Mesodermal cell (in vitro differentiated cells): ENCODE results near the gene RPAP2. TPM values are rescaled to one million over a fixed set of nuclear protein-coding genes. Genes with fewer than 3 reads are reported as not detected.
"Not testable (repeated sequence)": the region's sequence is repeated elsewhere in the genome, so short reads cannot be mapped to it uniquely, and the experiment has no call there.

ENCODE experiments used
- H3K27ac ChIP-seq: 2 replicates; pipeline ENCODE4 v1.7.0; 2013; ENCODE audit warnings: mild to moderate bottlenecking, low read depth, low read length, moderate library complexity; ENCODE audit not compliant: severe bottlenecking
- H3K36me3 ChIP-seq: 2 replicates; pipeline ENCODE4 v1.7.1; 2013; ENCODE audit warnings: mild to moderate bottlenecking, low read length, moderate library complexity; ENCODE audit not compliant: control insufficient read depth, insufficient read depth
- H3K4me1 ChIP-seq: one replicate; pipeline ENCODE4 v1.7.1; 2013; ENCODE audit warnings: mild to moderate bottlenecking, low read length; ENCODE audit not compliant: insufficient read depth, control insufficient read depth, poor library complexity, severe bottlenecking
- H3K4me3 ChIP-seq: 2 replicates; pipeline ENCODE4 v1.7.0; 2013; ENCODE audit warnings: low read length, control low read depth, mild to moderate bottlenecking; ENCODE audit not compliant: insufficient read depth, poor library complexity, severe bottlenecking; ENCODE audit errors: extremely low read depth
- H3K9me3 ChIP-seq: 2 replicates; pipeline ENCODE4 v1.7.1; 2013; ENCODE audit warnings: mild to moderate bottlenecking, low read length, moderate library complexity; ENCODE audit not compliant: control insufficient read depth
- WGBS, 2 experiments: methylation state at CpG; one replicate each; pipeline ENCODE4 v1.1.5; 2013; ENCODE audit warnings: missing lambda C conversion rate in 2 of 2; ENCODE audit not compliant: insufficient coverage in 2 of 2; 5-methylcytosine and 5-hydroxymethylcytosine counted together
- polyA plus RNA-seq, 2 experiments: library from polyadenylated mRNA; stranded (reverse); fragments of 50-300 nt; gene quantifications; one replicate each; pipeline ENCODE4 v1.2.3, GENCODE V29; 2013

Gene RPAP2
- polyA plus RNA-seq (2013, experiment 1 of 2): 21.1 TPM
- polyA plus RNA-seq (2013, experiment 2 of 2): 31.6 TPM

DNA sequence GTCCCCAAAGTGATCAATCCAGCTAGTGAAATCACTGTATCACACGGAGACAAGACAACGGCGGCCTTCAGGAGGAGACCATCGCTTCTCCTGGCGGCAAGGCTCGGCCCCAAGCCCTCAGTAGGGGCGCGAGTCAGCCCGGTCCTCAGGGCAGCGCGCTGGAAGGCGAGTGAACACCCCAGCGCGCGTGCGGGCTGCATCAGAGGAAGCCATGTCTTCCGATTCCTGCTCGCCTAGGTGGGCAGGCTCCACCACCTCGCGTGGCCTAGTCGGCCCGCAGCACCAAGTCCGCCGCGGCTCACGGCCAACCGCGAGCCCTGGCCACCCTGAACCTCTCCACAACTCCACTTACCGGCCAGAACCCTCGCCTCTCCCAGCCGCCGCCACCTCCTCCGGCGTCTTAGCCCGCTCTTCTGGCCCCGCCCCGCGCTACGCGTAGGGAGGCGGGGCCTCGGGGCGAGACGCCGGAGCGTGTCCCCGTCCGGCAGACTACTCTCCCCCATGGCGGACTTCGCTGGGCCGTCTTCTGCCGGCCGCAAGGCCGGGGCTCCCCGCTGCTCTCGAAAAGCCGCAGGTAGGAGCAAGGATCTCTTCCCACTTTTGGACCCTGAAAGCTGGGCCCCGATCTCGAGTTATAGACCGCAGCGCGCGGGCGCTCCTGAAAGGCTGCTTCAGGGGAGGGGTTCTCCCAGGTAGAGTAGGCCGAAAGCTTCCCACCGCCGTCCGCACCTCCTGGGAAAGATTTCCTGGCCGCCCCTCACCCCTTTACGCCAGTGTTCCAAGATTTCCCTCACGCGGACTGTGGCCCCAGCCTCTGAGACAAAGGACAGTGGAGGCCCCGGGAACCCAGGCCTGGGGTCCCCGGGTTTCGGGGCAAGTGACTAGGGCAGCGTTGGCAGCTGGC lies at the start of gene RPAP2, which contains the start of gene GLMN:
Gene RPAP2, plus strand, starts transcription at position 487 of the 904 bp plus-strand sequence. Its CDS starts 15 bp downstream, at position 502.
Gene GLMN, minus strand, starts transcription at position 415 of the 904 bp plus-strand sequence. CDS start 988 bp downstream, outside the sequence.
- Histone ChIP-seq H3K4me3 (peak within 1 kb of the TSS; percentile 76), H3K36me3 (peaks cover 32% of the 10 kb centered on the region), H3K4me1 (no peaks in the 10 kb centered on the region), H3K27ac (peak within 1 kb of the TSS; percentile 91), H3K9me3 (no peaks in the 10 kb centered on the region)
- WGBS, 2 experiments: 0 to 1% methylated on average over 59 to 69 of the region's 76 CpGs

DNA sequence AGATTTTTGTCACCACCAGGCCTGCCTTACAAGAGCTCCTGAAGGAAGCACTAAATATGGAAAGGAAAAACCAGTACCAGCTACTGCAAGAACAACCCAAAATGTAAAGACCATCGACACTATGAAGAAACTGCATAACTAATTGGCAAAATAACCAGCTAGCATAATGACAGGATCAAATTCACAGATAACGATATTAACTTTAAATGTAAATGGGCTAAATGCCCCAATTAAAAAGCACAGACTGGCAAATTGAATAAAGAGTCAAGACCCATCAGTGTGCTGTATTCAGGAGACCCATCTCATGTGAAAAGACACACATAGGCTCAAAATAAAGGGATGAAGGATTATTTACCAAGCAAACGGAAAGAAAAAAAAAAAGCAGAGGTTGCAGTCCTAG lies 44.1 kb upstream of the RPAP2 start:
- H3K4me3 ChIP-seq, H3K9me3 ChIP-seq, H3K4me1 ChIP-seq, H3K27ac ChIP-seq: not testable (repeated sequence)
- WGBS, 2 experiments: 33% methylated on average over 1 of the region's 3 CpGs; no CpG with 5 or more reads in 1 of the 2 experiments
- H3K36me3 ChIP-seq: peaks cover 43% of the 10 kb centered on the region

DNA sequence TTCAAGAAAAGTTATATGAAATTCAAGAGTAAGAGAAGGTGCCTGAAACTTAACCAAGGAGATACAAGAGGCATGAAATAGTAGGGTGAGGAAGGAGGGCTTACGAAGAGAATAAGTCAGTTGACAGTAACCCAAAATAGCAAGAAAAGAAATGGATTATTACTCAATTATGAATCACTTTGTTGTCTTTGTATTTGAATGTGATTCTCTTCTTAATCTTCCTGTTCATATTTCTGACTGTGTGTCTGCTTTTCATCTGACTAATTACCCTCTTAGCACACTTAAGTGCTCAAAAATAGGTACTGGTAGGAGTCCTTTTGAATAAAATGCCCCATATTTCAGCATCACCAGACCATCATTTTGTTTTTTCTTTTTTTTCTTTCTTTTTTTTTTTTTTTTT lies 39.5 kb upstream of the RPAP2 start:
- no CpG with 5 or more reads among the region's 1 CpG for WGBS, 2 experiments
- H3K27ac ChIP-seq: no peak overlapping the region
- peaks cover 56% of the 10 kb centered on the region for H3K36me3 ChIP-seq
- H3K4me3 ChIP-seq: no peak overlapping the region
- no peaks in the 10 kb centered on the region for H3K4me1 ChIP-seq
- H3K9me3 ChIP-seq: no peaks in the 10 kb centered on the region

DNA sequence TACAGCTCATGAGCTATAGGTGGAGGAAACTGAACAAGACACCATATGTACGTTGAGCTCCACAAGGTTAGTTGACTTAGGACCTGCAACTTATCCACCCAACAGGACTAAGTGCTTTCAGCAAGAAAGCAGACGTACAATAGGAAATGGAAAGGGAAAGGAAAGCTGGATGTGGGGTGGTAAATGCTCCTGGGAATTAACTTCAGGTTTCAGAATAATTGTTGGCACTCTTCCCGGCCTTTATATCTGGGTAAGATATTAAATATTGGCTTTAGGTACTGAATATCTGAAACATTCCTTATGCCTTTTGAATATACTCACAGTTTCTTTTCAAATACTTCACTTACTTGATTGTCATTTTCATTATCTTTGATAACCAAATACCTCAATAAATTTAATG lies 36.3 kb upstream of the RPAP2 start:
- Histone ChIP-seq H3K4me1 (no peaks in the 10 kb centered on the region), H3K9me3 (no peaks in the 10 kb centered on the region), H3K27ac (no peak overlapping the region), H3K4me3 (no peak overlapping the region), H3K36me3 (peaks cover 62% of the 10 kb centered on the region)
- WGBS, 2 experiments: 96 to 100% methylated on average over 2 of the region's 3 CpGs

DNA sequence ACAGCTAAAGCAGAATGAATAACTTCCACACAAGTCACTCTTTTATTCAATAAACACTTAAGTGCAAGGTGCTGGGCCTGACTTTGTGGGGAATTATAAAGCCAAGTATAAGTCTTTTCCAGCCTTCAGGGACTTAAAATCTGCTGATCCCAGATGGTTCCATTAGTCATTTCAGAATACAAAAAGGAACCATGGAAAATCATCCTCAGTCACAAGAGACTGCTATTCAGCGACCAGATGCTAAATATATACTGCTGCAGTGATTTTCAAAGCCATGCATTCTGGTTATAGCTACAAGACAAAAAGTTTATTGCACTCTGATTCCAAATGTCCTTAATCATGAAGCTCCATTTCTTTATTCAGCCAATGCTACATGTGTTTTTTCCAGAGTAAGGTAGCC lies 25.8 kb upstream of the RPAP2 start:
- H3K9me3 ChIP-seq: no peaks in the 10 kb centered on the region
- H3K27ac ChIP-seq: no peak overlapping the region
- H3K4me3 ChIP-seq: no peak overlapping the region
- 75 to 83% methylated on average over 1 of the region's 1 CpG for whole genome bisulfite sequencing, 2 experiments
- H3K4me1 ChIP-seq: no peaks in the 10 kb centered on the region
- H3K36me3 ChIP-seq: peaks cover 66% of the 10 kb centered on the region

DNA sequence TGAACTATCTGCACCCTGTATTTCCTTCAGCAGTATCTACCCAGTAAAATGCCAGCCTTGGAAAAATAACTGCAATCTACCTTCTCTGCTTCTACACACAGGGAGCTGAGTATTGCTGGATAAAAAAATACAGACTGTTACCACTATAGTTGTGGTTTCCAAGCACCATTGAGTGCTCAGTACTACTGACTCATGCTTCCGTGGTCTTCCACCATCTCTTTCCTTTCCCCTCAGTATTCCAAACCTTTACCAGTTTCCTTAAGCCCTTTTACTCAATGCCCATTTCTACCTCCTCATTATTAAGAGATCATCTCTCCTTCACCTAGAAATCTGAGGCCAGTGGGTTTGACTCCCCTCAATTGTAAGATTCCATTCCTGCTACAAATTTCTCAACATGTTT lies 23.9 kb upstream of the RPAP2 start:
- Histone ChIP-seq H3K36me3 (peaks cover 61% of the 10 kb centered on the region), H3K9me3 (no peaks in the 10 kb centered on the region), H3K4me3 (no peak overlapping the region), H3K4me1 (no peaks in the 10 kb centered on the region), H3K27ac (no peak overlapping the region)
- WGBS, 2 experiments: 78 to 94% methylated on average over 1 of the region's 1 CpG

DNA sequence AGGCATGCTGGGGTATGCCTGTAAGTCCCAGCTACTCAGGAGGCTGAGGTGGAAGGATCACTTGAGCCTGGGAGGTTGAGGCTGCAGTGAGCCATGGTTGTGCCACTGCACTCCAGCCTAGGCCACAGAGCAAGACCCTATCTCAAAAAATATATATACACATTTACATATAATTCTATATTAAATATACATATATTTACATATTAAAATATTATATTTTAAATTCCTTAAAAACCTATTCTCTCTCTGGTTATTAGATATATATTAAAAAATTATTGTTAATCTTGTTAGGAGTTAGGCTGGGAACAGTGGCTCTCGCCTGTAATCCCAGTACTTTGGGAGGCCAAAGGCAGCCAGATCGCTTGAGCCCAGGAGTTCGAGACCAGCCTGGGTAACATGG lies 22.8 kb upstream of the RPAP2 start:
- Histone ChIP-seq H3K36me3 (peaks cover 56% of the 10 kb centered on the region), H3K9me3 (no peaks in the 10 kb centered on the region), H3K4me1 (no peaks in the 10 kb centered on the region), H3K4me3 (no peak overlapping the region), H3K27ac (no peak overlapping the region)
- WGBS, 2 experiments: 65 to 93% methylated on average over 2 to 3 of the region's 3 CpGs

DNA sequence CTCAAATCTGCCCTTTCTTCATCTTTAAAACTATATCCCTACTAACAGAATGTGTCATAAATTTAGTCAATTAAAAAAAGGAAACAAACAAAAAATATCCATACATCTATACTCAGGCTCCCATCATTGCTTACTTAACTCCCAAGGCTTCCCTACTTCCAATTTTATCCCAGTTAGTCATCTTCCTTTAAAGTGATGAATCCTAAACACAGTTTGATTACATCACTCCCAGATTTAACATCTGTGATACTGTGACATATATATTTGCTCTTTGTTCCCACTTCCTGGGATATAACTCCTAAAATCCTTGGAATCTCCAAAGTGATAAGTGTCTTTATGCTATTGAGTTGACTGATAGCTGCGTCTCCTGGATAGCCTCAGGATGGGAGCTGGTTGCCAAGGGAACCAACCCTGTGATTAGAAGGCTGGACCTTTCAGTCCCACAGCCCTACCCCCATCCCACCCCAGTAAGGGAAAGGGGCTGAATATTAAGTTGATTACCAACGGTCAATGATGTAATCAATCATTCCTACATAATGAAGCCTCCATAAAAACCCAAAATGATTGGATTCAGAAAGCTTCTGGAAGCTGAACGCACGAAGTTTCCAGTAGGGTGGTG lies 21.6 kb upstream of the RPAP2 start:
- WGBS, 2 experiments: no CpG with 5 or more reads among the region's 4 CpGs
- peaks cover 45% of the 10 kb centered on the region for H3K36me3 ChIP-seq
- H3K27ac ChIP-seq: no peak overlapping the region
- no peaks in the 10 kb centered on the region for H3K4me1 ChIP-seq
- H3K4me3 ChIP-seq: no peak overlapping the region
- H3K9me3 ChIP-seq: no peaks in the 10 kb centered on the region

DNA sequence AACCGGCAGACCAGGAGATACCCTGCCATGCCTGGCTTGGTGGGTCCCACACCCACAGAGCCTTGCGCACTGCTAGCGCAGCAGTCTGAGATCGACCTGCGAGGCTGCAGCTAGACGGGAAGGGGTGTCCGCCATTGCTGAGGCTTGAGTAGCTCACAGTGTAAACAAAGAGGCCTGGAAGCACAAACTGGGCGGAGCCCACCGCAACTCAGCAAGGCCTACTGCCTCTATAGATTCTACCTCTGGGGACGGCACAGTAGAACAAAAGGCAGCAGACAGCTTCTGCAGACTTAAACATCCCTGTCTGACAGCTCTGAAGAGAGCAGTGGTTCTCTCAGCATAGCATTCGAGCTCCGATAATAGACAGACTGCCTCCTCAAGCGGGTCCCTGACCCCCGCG lies 19.1 kb upstream of the RPAP2 start:
- H3K9me3 ChIP-seq, H3K27ac ChIP-seq, H3K4me3 ChIP-seq, H3K4me1 ChIP-seq: not testable (repeated sequence)
- 95% methylated on average over 11 to 14 of the region's 15 CpGs for WGBS, 2 experiments
- H3K36me3 ChIP-seq: peaks cover 34% of the 10 kb centered on the region

DNA sequence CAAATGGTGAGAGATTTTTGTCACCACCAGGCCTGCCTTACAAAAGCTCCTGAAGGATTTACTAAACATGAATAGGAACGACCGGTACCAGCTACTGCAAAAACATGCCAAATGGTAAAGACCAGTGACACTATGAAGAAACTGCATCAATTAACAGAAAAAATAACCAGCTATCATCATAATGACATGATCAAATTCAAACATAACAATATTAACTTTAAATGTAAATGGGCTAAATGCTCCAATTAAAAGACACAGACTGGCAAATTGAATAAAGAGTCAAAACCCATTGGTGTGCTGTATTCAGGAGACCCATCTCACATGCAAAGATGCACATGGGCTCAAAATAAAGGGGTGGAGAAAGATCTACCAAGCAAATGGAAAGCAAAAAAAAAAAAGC lies 17.4 kb upstream of the RPAP2 start:
- not testable (repeated sequence) for H3K4me3 ChIP-seq, H3K4me1 ChIP-seq, H3K27ac ChIP-seq, H3K9me3 ChIP-seq
- 60 to 88% methylated on average over 2 of the region's 2 CpGs for WGBS, 2 experiments
- peaks cover 31% of the 10 kb centered on the region for H3K36me3 ChIP-seq
